ENCODE results near the gene PLB1.

Gene PLB1

GRCh38 chr2:28566521-28567041 lies 70.7 kb downstream of the PLB1 start:
- DNase-seq, result peak; percentile 42

DNA sequence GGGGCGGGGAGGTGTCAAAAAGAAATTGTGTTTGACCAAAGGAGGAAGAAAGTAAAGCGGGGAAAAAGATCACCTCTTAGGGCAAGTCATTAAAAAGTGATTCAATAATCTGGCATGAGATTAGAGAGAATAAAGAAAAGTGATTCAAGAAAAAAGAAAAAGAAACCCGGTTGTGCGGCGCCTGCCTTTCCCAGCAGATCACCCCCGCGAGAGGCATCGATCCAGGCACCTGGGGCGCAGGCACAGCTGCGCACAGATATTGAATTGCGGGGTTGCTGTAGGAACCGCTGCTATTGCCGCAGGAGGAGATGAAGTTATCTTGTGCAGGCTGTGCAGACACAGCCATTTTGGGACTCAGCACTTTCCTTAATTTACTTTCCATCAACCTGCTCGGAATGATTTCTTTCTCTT lies 71.2 kb downstream of the PLB1 start:
- no peak for DNase-seq

GRCh38 chr2:28568036-28568435 lies 72.2 kb downstream of the PLB1 start:
- no peak for DNase-seq

GRCh38 chr2:28568533-28568932 lies 72.7 kb downstream of the PLB1 start:
- DNase-seq, result no peak

- no peak for DNase-seq
Observed at GRCh38 chr2:28570431-28570830, 74.6 kb downstream of the PLB1 start.

- DNase-seq, result no peak
Observed at GRCh38 chr2:28576714-28577113, 80.9 kb downstream of the PLB1 start.

GRCh38 chr2:28577791-28578680 lies 82.2 kb downstream of the PLB1 start:
- DNase-seq, result no peak

DNA sequence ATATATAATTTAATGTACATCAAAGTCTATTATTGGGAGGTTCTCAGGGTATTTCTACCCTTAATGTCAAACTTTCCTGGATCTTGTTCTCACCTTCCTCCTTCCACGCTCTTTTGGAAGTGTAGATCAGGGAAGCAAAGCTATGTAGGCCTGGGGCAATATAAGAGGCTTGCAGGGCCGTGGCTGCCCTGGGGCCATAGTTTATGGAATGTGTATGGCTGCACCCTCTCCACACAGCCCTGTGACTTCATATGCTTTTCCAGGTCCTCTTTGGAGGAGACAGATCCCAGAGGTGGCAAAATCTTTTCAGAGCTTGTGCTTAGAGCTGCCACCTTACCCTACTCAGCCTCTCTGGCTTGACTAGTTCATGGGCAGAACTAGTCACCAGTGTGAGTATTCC lies 82.9 kb downstream of the PLB1 start:
- no peak for DNase-seq

GRCh38 chr2:28579606-28580005 lies 83.7 kb downstream of the PLB1 start:
- no peak for DNase-seq

GRCh38 chr2:28580078-28580477 lies 84.2 kb downstream of the PLB1 start:
- DNase-seq, result no peak

GRCh38 chr2:28581312-28581711 lies 85.5 kb downstream of the PLB1 start:
- no peak for DNase-seq

DNA sequence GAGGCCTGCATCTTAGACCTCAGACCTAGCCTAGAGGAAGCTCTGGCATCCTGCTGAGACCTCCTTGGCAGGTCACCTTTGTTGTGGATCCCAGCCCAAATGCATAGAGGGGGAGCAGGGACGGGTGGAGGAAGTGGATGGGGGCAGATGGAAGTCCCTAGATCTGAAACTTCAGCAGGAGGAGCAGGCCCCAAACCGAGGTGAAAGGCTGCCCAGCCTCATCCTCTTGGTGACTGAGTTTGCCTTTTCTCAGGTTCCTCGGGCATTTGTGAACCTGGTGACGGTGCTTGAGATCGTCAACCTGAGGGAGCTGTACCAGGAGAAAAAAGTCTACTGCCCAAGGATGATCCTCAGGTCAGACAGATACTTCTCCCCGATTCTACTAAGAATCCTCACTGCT lies 86.3 kb downstream of the PLB1 start:
- no peak for DNase-seq

DNA sequence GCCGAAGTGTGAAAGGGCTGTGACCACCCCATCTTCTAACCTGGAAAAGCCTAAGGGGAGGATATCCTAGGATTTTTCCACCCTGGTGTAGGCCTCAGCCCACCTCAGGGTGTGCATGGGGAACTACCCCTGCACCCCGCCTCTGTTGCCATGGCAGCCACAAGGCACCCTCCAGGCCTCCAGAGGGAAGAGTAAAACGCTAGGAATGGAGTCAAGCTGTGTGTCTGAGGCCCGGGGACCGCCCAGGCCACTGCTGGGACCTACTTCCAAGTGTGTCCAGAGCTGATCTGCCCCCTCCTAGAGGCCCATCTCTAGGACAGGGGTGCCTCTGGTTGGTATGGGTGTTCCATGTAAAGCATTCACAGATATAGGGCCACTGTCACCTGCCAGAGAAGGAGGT lies 86.7 kb downstream of the PLB1 start:
- no peak for DNase-seq

- DNase-seq, result no peak
Observed at GRCh38 chr2:28583899-28584553, 88.2 kb downstream of the PLB1 start.

DNA sequence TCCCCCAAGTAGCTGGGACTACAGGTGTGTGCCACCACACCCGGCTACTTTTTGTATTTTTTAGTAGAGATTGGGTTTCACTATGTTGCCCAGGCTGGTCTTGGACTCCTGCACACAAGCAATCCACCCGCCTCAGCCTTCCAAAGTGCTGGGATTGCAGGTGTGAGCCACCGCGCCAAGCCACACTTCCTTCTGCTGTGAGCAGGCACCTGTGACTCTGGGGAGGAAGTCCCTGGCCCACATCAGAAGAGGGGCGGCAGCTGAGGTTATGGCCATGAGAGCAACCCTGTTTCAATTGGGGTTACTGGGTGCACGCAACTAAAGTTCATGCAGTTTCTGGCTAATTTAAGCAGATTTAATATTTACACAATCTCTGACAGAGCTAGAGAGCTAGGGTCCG lies 91.0 kb downstream of the PLB1 start:
- DNase-seq, result no peak

GRCh38 chr2:28587526-28588291 lies 91.8 kb downstream of the PLB1 start:
- no peak for DNase-seq

- DNase-seq, result no peak
Observed at GRCh38 chr2:28588292-28588670, 92.4 kb downstream of the PLB1 start.

GRCh38 chr2:28589746-28590463 lies 94.0 kb downstream of the PLB1 start:
- DNase-seq, result no peak

- DNase-seq, result no peak
Observed at GRCh38 chr2:28590496-28591301, 94.8 kb downstream of the PLB1 start.

GRCh38 chr2:28591711-28592335 lies 96.0 kb downstream of the PLB1 start:
- no peak for DNase-seq

GRCh38 chr2:28592481-28592880 lies 96.6 kb downstream of the PLB1 start:
- DNase-seq, result no peak

Measured in NCI-H1048 (cell line).